HG03108 (cell line): ENCODE data around the gene ATG101.

Experiments used
- ATAC-seq: cut with Tn5 transposase; IDR thresholded peaks from one replicate; pipeline ENCODE4 v1.9.1; 2021; ENCODE audit warnings: moderate library complexity; ENCODE audit not compliant: unreplicated experiment

The ATG101 gene

GRCh38 chr12:52069327-52070184 lies at the start of gene ATG101:
Gene ATG101, plus strand, starts transcription at chr12:52069978. Its CDS starts 3,673 bp downstream, at chr12:52073651.
- peak; percentile 95 for ATAC-seq

- no peak for ATAC-seq
These were observed 49.0 kb upstream of the ATG101 start for GRCh38 chr12:52020539-52021336.

GRCh38 chr12:52022841-52023181 lies 47.0 kb upstream of the ATG101 start:
- ATAC-seq = no peak

GRCh38 chr12:52023182-52023975 lies 46.4 kb upstream of the ATG101 start:
- ATAC-seq = peak; percentile 38

- ATAC-seq = no peak
These were observed 45.6 kb upstream of the ATG101 start for GRCh38 chr12:52023976-52024688.

- no peak for ATAC-seq
These were observed 44.9 kb upstream of the ATG101 start for GRCh38 chr12:52024845-52025230.

GRCh38 chr12:52026263-52026662 lies 43.5 kb upstream of the ATG101 start:
- ATAC-seq = no peak

GRCh38 chr12:52027085-52027843 lies 42.5 kb upstream of the ATG101 start:
- ATAC-seq = no peak

- no peak for ATAC-seq
These were observed 40.1 kb upstream of the ATG101 start for GRCh38 chr12:52029685-52030084.

- ATAC-seq = no peak
These were observed 37.4 kb upstream of the ATG101 start for GRCh38 chr12:52032446-52032803.

- peak; percentile 85 for ATAC-seq
These were observed 36.9 kb upstream of the ATG101 start for GRCh38 chr12:52032804-52033445.

- ATAC-seq = no peak
These were observed 36.2 kb upstream of the ATG101 start for GRCh38 chr12:52033446-52034140.

GRCh38 chr12:52035190-52035589 lies 34.6 kb upstream of the ATG101 start:
- ATAC-seq = no peak

- no peak for ATAC-seq
These were observed 33.9 kb upstream of the ATG101 start for GRCh38 chr12:52035926-52036325.

GRCh38 chr12:52036587-52037171 lies 33.1 kb upstream of the ATG101 start:
- peak; percentile 42 for ATAC-seq

- ATAC-seq = peak; percentile 1
These were observed 32.4 kb upstream of the ATG101 start for GRCh38 chr12:52037248-52037861.

- ATAC-seq = no peak
These were observed 31.3 kb upstream of the ATG101 start for GRCh38 chr12:52038447-52038846.

- no peak for ATAC-seq
These were observed 28.7 kb upstream of the ATG101 start for GRCh38 chr12:52041035-52041434.
